Measurements from ENCODE around the gene UST.

DNA sequence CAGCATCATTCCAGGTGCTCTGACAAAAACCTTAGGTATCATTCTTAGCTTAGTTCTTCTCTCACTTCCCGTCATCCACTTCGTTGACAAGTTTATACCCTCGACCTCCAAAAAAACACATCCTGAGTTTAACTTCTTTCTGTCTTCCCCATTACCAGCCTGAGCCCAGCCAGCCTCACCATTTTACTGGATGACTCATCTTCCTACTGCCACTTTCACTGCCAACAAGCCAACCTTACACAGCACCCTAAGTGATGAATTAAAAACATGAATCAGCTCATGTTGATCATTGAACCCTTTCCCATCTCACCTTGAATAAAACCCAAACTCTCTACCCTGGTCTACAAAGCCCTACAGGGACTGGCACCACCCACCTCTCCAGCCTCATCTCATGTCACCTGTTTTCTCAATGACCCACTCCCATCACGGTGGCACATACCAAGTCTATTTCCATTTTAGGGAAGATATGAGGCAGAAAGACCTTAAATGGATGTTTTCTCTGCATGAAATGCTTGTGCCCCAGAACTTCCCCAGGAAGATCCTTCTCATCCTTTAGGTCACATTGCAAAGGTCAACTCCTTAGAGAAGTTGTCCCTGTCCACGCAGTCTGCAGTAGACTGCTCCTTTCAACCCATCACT lies 9.9 kb upstream of the UST start:
- TF ChIP-seq POLR2A (IDR thresholded peaks at IDR 0.05; ENCODE audit: low read depth, low read length) (no peak), TAF1 (IDR thresholded peaks at IDR 0.05; ENCODE audit: low read depth, low read length) (no peak), POLR2AphosphoS5 (IDR thresholded peaks at IDR 0.05; ENCODE audit: low read depth, low read length) (no peak)

Measured in GM12891 (cell line).